ENCODE measurements around the gene NRTN.
"Not testable (repeated sequence)": the region's sequence is repeated elsewhere in the genome, so short reads cannot be mapped to it uniquely, and the experiment has no call there.

Gene NRTN

GRCh38 chr19:5867201-5868136, 62.6 kb downstream of the NRTN start:
- no peak for DNase-seq (ENCODE audit: low spot score)

DNA sequence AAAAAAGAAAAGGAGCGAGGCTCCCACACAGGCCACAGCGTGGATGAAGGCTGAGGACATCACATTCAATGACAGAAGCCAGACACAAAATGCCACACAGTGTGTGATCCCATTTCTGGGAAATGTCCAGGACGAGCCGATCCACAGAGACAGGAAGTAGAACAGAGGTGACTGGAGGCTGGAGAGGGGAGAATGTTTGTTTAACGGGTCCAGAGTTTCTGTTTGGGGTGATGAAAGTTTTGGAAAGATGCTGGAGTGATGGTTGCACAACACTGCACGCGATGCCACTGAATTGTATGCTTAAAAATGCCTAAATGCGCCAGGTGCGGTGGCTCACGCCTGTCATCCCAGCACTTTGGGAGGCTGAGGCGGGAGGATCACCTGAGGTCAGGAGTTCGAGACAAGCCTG, 66.1 kb downstream of the NRTN start:
- no peak for DNase-seq (ENCODE audit: low spot score)

DNA sequence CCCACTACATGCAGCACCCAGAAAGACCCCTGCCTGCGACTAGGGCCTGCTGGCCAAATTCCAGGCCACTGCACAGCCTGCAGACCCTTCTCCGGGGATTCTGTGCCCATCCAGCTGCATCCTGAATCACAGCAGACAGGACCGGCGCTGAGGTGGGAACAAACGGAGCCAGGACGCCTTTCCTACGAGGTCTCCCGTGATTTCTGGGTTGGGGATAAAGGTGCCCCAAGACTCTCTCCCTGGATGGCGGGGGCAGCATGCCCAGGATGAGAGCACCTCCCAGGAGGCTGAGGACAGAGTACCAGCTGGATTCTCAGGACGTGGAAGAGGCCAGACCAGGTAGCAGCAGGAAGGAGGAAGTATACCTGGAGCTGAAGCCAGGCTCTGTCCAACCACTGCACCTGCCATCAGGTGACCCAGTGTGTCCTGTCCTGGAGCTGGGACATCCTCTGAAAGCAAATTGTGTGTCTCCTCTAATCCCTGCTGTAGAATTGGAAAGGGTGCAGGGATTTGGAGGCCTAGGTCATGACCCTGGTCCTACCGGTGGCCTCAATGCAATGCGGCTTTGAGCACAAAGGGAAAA, 68.8 kb downstream of the NRTN start:
- DNase-seq (ENCODE audit: low spot score) = no peak

DNA sequence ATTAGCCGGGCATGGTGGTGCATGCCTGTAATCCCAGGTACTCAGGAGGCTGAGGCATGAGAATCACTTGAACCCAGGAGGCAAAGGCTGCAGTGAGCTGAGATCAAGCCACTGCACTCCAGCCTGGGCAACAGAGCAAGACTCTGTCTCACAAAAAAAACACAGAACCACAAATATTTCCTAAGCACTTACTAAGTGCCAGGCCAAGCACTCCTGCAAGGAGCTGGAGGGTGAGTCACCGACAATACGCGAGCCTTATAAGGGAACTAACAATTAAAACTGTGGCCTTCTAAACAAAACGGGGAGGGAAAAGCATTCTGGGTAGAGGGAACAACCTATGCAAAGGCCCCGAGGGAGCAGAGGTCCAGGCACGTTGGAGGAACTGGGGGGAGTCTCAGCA, 69.6 kb downstream of the NRTN start:
- DNase-seq (ENCODE audit: low spot score) = not testable (repeated sequence)

DNA sequence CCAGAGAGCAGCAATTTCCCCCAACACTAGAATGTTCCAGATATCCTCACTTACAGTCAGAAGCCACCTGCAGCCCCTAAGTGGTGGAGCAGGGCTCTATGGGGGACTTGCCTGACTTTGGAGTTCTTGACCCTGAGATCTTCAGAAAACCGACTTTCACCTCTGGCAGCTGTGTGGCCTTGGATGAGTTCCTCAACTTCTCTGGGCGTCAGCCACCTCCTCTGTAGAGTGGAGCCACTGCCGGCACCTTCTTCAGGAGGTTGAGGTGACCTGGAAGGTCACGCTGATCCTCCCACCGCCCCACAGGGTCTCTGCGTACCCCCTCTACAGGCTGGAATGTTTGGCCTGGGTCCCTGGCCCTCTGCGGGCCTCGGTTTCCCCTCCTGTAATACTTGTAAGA, 72.6 kb downstream of the NRTN start:
- no peak for DNase-seq (ENCODE audit: low spot score)

- DNase-seq (ENCODE audit: low spot score) = no peak
These were observed 73.0 kb downstream of the NRTN start for GRCh38 chr19:5877882-5878281.
